H1 (cell line): Measurements from ENCODE around the gene CNDP1. TPM values are rescaled to one million over a fixed set of nuclear protein-coding genes. Genes with fewer than 3 reads are reported as not detected.

ENCODE experiments used
- E2F6 ChIP-seq: IDR thresholded peaks from 2 replicates; pipeline ENCODE4 v1.6.1; 2012; ENCODE audit warnings: inconsistent platforms
- HDAC2 ChIP-seq, 2 experiments: fragments of 300-600 bp in 1 of 2; sonication (generic) in 1 of 2; IDR thresholded peaks; 2 replicates each; pipeline ENCODE4 v1.6.1; 2011 to 2012; ENCODE audit warnings: low read depth in 2 of 2, low read length in 2 of 2, mild to moderate bottlenecking in 2 of 2, moderate library complexity in 2 of 2, borderline replicate concordance in 1 of 2, inconsistent platforms in 1 of 2
- JUN ChIP-seq: IDR thresholded peaks from 2 replicates; pipeline ENCODE4 v1.6.1; 2011; ENCODE audit warnings: low read depth, mild to moderate bottlenecking, improper control_type of control experiment, low read length
- MAFK ChIP-seq: IDR thresholded peaks from 2 replicates; pipeline ENCODE4 v1.6.1; 2012; ENCODE audit warnings: low read depth, mild to moderate bottlenecking, improper control_type of control experiment, low read length
- RAD21 ChIP-seq, 2 experiments: IDR thresholded peaks in 1 of 2; conservative IDR thresholded peaks in 1 of 2; 2 replicates each; pipeline ENCODE4 v1.6.1; 2011; ENCODE audit warnings: low read depth in 2 of 2, low read length in 2 of 2, improper control_type of control experiment in 1 of 2, inconsistent platforms in 1 of 2, mild to moderate bottlenecking in 1 of 2, moderate library complexity in 1 of 2
- polyA plus RNA-seq, 7 experiments: library from polyadenylated mRNA; depleted of rRNA in 3 of 7; stranded (reverse) in 5 of 7; unstranded in 2 of 7; fragments of >200 nt in 5 of 7; fragments of 200-250 nt in 2 of 7; gene quantifications; 1 replicate in 5 of 7; 2 replicates in 1 of 7; 4 replicates in 1 of 7; pipeline versions ENCODE4 v1.2.1 to v1.2.3, GENCODE V29; 2011 to 2013; ENCODE audit warnings: missing spikeins in 2 of 7, mixed read lengths in 2 of 7
- total RNA-seq: library from RNA; stranded (reverse); fragmentation: NEBNext Ultra II Directional; extraction: Animal tissue kit (Norgen Biotek cat#: 25700); gene quantifications from 2 replicates; pipeline ENCODE4 v1.2.1, GENCODE V29; 2021
- TF ChIP-seq, protein P1 (sequence below): fragments of 300-600 bp; sonication (generic); IDR thresholded peaks from 2 replicates; pipeline ENCODE4 v1.7.1; 2012; ENCODE audit warnings: low read length, moderate library complexity, mild to moderate bottlenecking, inconsistent platforms; ENCODE audit not compliant: insufficient replicate concordance

Gene CNDP1
- total and polyA plus RNA-seq, 2 of the 8 experiments (the other 6 are each of a cell fraction or from before 2014, with no cell fraction given), result 0.09 TPM; not detected in 1

DNA sequence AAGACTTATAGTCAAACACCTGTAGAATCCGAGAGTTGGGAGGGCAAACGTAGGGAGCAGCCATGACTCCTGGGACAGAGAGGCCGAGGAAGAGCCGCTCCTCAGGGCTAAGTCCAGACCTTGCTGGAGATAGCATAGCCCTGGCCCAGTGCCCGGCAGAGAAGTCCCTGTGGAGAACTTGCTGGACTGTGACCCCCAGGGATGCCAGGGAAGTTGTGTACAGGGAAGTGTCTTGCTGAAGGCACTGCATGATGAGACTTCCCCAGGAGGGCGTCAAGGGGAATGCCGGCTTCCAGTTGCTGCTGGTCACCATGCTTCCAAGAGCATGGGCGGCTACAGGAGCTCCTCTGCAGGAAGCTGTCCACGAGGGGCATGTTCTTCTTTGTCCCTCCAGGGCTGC, 8.6 kb upstream of the CNDP1 start (continued):
- TF ChIP-seq, protein P1, sequence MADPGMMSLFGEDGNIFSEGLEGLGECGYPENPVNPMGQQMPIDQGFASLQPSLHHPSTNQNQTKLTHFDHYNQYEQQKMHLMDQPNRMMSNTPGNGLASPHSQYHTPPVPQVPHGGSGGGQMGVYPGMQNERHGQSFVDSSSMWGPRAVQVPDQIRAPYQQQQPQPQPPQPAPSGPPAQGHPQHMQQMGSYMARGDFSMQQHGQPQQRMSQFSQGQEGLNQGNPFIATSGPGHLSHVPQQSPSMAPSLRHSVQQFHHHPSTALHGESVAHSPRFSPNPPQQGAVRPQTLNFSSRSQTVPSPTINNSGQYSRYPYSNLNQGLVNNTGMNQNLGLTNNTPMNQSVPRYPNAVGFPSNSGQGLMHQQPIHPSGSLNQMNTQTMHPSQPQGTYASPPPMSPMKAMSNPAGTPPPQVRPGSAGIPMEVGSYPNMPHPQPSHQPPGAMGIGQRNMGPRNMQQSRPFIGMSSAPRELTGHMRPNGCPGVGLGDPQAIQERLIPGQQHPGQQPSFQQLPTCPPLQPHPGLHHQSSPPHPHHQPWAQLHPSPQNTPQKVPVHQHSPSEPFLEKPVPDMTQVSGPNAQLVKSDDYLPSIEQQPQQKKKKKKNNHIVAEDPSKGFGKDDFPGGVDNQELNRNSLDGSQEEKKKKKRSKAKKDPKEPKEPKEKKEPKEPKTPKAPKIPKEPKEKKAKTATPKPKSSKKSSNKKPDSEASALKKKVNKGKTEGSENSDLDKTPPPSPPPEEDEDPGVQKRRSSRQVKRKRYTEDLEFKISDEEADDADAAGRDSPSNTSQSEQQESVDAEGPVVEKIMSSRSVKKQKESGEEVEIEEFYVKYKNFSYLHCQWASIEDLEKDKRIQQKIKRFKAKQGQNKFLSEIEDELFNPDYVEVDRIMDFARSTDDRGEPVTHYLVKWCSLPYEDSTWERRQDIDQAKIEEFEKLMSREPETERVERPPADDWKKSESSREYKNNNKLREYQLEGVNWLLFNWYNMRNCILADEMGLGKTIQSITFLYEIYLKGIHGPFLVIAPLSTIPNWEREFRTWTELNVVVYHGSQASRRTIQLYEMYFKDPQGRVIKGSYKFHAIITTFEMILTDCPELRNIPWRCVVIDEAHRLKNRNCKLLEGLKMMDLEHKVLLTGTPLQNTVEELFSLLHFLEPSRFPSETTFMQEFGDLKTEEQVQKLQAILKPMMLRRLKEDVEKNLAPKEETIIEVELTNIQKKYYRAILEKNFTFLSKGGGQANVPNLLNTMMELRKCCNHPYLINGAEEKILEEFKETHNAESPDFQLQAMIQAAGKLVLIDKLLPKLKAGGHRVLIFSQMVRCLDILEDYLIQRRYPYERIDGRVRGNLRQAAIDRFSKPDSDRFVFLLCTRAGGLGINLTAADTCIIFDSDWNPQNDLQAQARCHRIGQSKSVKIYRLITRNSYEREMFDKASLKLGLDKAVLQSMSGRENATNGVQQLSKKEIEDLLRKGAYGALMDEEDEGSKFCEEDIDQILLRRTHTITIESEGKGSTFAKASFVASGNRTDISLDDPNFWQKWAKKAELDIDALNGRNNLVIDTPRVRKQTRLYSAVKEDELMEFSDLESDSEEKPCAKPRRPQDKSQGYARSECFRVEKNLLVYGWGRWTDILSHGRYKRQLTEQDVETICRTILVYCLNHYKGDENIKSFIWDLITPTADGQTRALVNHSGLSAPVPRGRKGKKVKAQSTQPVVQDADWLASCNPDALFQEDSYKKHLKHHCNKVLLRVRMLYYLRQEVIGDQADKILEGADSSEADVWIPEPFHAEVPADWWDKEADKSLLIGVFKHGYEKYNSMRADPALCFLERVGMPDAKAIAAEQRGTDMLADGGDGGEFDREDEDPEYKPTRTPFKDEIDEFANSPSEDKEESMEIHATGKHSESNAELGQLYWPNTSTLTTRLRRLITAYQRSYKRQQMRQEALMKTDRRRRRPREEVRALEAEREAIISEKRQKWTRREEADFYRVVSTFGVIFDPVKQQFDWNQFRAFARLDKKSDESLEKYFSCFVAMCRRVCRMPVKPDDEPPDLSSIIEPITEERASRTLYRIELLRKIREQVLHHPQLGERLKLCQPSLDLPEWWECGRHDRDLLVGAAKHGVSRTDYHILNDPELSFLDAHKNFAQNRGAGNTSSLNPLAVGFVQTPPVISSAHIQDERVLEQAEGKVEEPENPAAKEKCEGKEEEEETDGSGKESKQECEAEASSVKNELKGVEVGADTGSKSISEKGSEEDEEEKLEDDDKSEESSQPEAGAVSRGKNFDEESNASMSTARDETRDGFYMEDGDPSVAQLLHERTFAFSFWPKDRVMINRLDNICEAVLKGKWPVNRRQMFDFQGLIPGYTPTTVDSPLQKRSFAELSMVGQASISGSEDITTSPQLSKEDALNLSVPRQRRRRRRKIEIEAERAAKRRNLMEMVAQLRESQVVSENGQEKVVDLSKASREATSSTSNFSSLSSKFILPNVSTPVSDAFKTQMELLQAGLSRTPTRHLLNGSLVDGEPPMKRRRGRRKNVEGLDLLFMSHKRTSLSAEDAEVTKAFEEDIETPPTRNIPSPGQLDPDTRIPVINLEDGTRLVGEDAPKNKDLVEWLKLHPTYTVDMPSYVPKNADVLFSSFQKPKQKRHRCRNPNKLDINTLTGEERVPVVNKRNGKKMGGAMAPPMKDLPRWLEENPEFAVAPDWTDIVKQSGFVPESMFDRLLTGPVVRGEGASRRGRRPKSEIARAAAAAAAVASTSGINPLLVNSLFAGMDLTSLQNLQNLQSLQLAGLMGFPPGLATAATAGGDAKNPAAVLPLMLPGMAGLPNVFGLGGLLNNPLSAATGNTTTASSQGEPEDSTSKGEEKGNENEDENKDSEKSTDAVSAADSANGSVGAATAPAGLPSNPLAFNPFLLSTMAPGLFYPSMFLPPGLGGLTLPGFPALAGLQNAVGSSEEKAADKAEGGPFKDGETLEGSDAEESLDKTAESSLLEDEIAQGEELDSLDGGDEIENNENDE, result no peak
- peak; percentile 62 for TF ChIP-seq E2F6
- no peak for TF ChIP-seq RAD21 (IDR thresholded peaks at IDR 0.05 in 1 of 2, conservative IDR thresholded peaks at IDR 0.05 in 1 of 2; ENCODE audit: low read depth in 2 of 2, low read length in 2 of 2)
- TF ChIP-seq JUN, result no peak
- no peak for TF ChIP-seq HDAC2 (IDR thresholded peaks at IDR 0.05; ENCODE audit: borderline replicate concordance in 1 of 2, low read depth in 2 of 2, low read length in 2 of 2)
- TF ChIP-seq MAFK, result no peak
